Activated CD4-positive, alpha-beta T cell treated with anti-CD3 and anti-CD28 coated beads, Interleukin-2, amount 10 ng/mL, durations not matched to agents 24 days and 14 days (primary cell): Measurements from ENCODE around the gene C9orf152. TPM values are rescaled to one million over a fixed set of nuclear protein-coding genes. Genes with fewer than 3 reads are reported as not detected.
A peak's percentile ranks its signal among the peaks of the same experiment; 100 is the strongest.
"Not testable (repeated sequence)": the region's sequence is repeated elsewhere in the genome, so short reads cannot be mapped to it uniquely, and the experiment has no call there.

Experiments
- DNase-seq: peaks from one replicate; pipeline ENCODE4 v3.0.0; 2022
- H3K27ac Mint-ChIP-seq: one replicate; pipeline ENCODE4 v1.8.0; 2022; ENCODE audit warnings: mild to moderate bottlenecking, mixed read lengths
- H3K27me3 Mint-ChIP-seq: one replicate; pipeline ENCODE4 v1.8.0; 2022; ENCODE audit warnings: mixed read lengths
- H3K36me3 Mint-ChIP-seq: one replicate; pipeline ENCODE4 v1.8.0; 2022; ENCODE audit warnings: low read depth, mild to moderate bottlenecking, mixed read lengths
- H3K4me1 Mint-ChIP-seq: one replicate; pipeline ENCODE4 v1.8.0; 2021; ENCODE audit warnings: mixed read lengths
- H3K4me3 Mint-ChIP-seq: one replicate; pipeline ENCODE4 v1.8.0; 2022; ENCODE audit warnings: mild to moderate bottlenecking, moderate library complexity, mixed read lengths
- H3K9me3 Mint-ChIP-seq: one replicate; pipeline ENCODE4 v1.8.0; 2021; ENCODE audit warnings: mixed read lengths
- intact Hi-C: fragments of 100-400 bp; cut with micrococcal nuclease; formaldehyde crosslinking; loops from one replicate; pipeline ENCODE4 v1.15.1; 2023
- total RNA-seq: library from RNA; stranded (reverse); gene quantifications from 2 replicates; pipeline ENCODE4 v1.2.3, GENCODE V29; 2022

Gene C9orf152
- total RNA-seq, 1 donor from 2014 or later = not detected

DNA sequence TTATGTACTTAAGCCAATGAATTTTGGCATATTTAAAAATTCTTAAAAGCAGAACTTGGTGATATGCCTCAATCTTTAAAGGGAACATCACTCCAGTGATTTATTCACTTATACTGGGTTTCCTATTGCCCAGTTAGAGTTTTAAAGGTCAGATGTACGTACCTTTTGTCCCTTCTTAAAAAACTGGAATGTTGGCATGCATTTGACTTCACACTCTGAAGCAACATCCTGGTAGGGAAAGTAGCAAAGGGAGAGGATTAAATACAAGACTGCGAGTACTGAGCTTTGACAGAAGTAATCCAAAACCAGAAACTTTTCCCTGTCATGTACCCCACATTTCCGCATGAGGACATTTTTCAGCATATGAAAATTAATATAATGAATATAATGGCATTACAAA, 36.7 kb upstream of the C9orf152 start:
- no peaks in the 10 kb centered on the region for H3K9me3 Mint-ChIP-seq
- H3K27ac Mint-ChIP-seq = no peak overlapping the region
- H3K4me1 Mint-ChIP-seq = peaks cover 11% of the 10 kb centered on the region
- peaks cover 50% of the 10 kb centered on the region for H3K36me3 Mint-ChIP-seq
- no peak for DNase-seq
- intact Hi-C loops = no loop called here
- no peak overlapping the region for H3K4me3 Mint-ChIP-seq
- no peaks in the 10 kb centered on the region for H3K27me3 Mint-ChIP-seq

GRCh38 chr9:110241858-110242321, 33.9 kb upstream of the C9orf152 start:
- Mint-ChIP-seq H3K4me3 (no peak overlapping the region), H3K36me3 (peaks cover 32% of the 10 kb centered on the region), H3K9me3 (no peaks in the 10 kb centered on the region), H3K27me3 (no peaks in the 10 kb centered on the region), H3K27ac (no peak overlapping the region), H3K4me1 (peaks cover 2% of the 10 kb centered on the region)
- intact Hi-C loops = no loop called here
- DNase-seq = peak; percentile 50

DNA sequence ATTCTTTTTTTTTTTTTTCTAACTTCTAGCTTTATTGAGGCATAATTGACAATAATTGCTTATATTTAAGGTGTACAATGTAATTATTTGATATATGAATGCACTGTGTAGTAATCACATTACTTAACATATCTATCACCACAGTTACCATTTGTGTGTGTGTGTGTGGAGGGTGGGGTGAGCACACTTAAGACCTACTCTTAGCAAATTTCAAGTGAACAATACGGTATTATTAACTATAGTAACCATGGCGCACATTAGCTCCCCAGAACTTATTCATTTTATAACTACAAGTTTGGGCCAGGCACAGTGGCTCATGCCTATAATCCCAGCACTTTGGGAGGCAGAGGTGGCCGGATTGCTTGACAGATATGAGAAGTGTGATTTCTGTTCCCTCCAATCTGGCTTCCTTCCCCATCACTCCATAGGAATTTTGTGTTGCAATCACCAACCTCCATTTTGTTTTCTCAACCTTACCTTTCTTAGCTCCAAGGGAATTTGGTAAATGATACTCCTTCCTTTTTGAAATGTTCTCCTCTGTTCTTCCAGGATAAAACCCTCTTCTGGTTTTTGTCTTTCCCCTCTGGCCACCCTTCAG, 33.4 kb upstream of the C9orf152 start:
- peak; percentile 41 for DNase-seq
- H3K27me3 Mint-ChIP-seq = no peaks in the 10 kb centered on the region
- H3K36me3 Mint-ChIP-seq = peaks cover 26% of the 10 kb centered on the region
- H3K9me3 Mint-ChIP-seq = no peaks in the 10 kb centered on the region
- intact Hi-C loops = no loop called here
- no peak overlapping the region for H3K27ac Mint-ChIP-seq
- H3K4me1 Mint-ChIP-seq = no peaks in the 10 kb centered on the region
- H3K4me3 Mint-ChIP-seq = no peak overlapping the region

DNA sequence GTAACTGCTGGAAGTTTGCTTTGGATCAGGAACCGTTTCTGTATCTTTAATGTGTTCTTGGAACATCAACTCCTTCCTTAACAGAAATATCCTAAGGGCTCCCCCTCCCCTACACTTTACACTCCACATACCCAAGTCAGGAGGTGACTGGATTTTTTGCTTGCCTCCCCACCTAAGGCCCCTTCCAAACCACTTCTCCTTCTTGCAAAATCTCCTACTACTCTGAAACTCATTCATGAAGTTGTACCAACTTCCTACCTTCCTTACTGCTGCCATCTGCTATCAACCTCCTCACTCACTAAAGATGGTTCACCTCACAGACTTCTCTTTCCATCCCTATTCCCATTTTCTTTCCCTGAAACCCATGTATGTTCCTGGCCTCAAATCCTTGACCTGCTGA, 32.2 kb upstream of the C9orf152 start:
- H3K4me1 Mint-ChIP-seq = no peaks in the 10 kb centered on the region
- no peaks in the 10 kb centered on the region for H3K27me3 Mint-ChIP-seq
- H3K9me3 Mint-ChIP-seq = no peaks in the 10 kb centered on the region
- H3K27ac Mint-ChIP-seq = no peak overlapping the region
- DNase-seq = peak; percentile 35
- H3K4me3 Mint-ChIP-seq = no peak overlapping the region
- H3K36me3 Mint-ChIP-seq = peaks cover 20% of the 10 kb centered on the region
- intact Hi-C loops = no loop called here

- Mint-ChIP-seq H3K36me3 (no peaks in the 10 kb centered on the region), H3K27me3 (peaks cover 30% of the 10 kb centered on the region), H3K4me1 (no peaks in the 10 kb centered on the region), H3K4me3 (no peak overlapping the region), H3K9me3 (no peaks in the 10 kb centered on the region), H3K27ac (no peak overlapping the region)
- DNase-seq = no peak
- intact Hi-C loops = no loop called here
Observed at GRCh38 chr9:110228321-110228720, 20.4 kb upstream of the C9orf152 start.

DNA sequence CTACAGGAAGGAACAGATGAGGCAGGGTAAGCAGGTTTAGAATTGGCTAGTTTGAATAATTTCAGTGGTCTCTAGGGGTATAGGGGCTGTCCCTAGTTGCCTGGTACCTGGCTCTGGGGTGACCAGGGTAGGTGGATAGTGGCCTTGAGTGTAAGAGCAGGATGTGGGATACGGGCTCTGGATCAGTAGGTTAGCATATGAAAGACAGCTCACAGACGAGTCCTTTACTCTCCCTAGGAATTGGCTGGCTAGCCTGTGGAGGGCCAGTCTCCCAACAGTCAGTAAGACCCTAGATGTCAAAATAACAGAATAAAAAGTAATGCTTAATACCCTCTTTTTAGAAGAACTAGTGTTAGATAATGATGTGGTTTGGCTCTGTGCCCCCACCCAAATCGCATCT, 16.6 kb upstream of the C9orf152 start:
- Mint-ChIP-seq H3K4me1 (no peaks in the 10 kb centered on the region), H3K27ac (no peak overlapping the region), H3K9me3 (no peaks in the 10 kb centered on the region), H3K36me3 (no peaks in the 10 kb centered on the region), H3K27me3 (peaks cover 32% of the 10 kb centered on the region), H3K4me3 (no peak overlapping the region)
- intact Hi-C loops = no loop called here
- no peak for DNase-seq

GRCh38 chr9:110220809-110221208, 12.8 kb upstream of the C9orf152 start:
- H3K27ac Mint-ChIP-seq = no peak overlapping the region
- DNase-seq = no peak
- H3K36me3 Mint-ChIP-seq = no peaks in the 10 kb centered on the region
- H3K4me3 Mint-ChIP-seq = no peak overlapping the region
- intact Hi-C loops = no loop called here
- no peaks in the 10 kb centered on the region for H3K9me3 Mint-ChIP-seq
- peaks cover 45% of the 10 kb centered on the region for H3K27me3 Mint-ChIP-seq
- peaks cover 2% of the 10 kb centered on the region for H3K4me1 Mint-ChIP-seq

DNA sequence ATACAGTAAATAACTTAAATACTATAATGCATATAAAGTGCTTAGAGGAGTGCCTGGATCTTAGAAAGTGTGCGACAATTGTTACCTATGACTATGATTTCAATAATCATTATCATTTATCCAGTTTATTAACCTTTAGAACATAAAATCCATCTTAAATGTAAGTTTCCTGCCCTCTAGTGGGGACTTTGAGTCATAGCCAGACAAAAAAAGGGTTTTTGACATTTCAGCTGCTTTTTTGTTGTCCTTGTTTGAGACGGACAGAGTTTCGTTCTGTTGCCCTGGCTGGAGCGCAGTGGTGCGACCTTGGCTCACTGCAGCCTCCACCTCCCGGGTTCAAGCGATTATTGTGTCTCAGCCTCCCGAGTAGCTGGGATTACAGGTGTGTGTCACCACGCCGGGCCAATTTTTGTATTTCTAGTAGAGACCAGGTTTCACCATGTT, 9.7 kb upstream of the C9orf152 start:
- H3K4me1 Mint-ChIP-seq = peaks cover 5% of the 10 kb centered on the region
- no peak overlapping the region for H3K4me3 Mint-ChIP-seq
- no peaks in the 10 kb centered on the region for H3K36me3 Mint-ChIP-seq
- peaks cover 35% of the 10 kb centered on the region for H3K27me3 Mint-ChIP-seq
- no peak overlapping the region for H3K27ac Mint-ChIP-seq
- no peaks in the 10 kb centered on the region for H3K9me3 Mint-ChIP-seq
- DNase-seq = peak; percentile 66
- intact Hi-C loops = loop anchor here (1.0 to 5.0 kb wide), 4 partner anchors 34 to 645 kb away; no protein-coding TSS in a partner anchor

GRCh38 chr9:110214586-110215355, 6.8 kb upstream of the C9orf152 start:
- Mint-ChIP-seq H3K27ac (no peak overlapping the region), H3K27me3 (peaks cover 34% of the 10 kb centered on the region), H3K4me3 (no peak overlapping the region), H3K4me1 (peaks cover 5% of the 10 kb centered on the region), H3K36me3 (no peaks in the 10 kb centered on the region), H3K9me3 (peaks cover 3% of the 10 kb centered on the region)
- no peak for DNase-seq
- intact Hi-C loops = loop anchor here (5.0 kb wide), 2 partner anchors 332 to 642 kb away; no protein-coding TSS in a partner anchor

DNA sequence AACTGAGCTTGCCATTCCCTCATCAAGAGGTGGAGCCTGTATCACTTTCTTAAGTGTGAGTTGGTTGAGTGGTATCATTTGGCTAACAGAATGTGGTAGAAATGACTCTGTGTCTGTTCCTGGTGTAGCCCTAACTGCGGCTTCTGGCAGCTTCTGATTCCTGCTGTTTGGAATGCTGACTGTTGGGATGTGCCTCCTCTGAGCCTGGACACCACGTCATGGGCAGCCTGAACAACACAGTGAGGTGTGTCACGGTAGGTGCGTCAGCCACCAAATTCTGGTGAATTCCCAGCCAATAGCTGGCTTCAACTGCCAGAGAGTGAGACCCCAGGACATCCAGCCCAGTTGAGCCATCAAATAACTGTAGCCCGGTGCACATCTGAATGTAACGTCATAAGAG, 6.1 kb upstream of the C9orf152 start:
- peaks cover 5% of the 10 kb centered on the region for H3K4me1 Mint-ChIP-seq
- H3K27ac Mint-ChIP-seq = no peak overlapping the region

GRCh38 chr9:110213413-110214044, 5.6 kb upstream of the C9orf152 start:
- peaks cover 5% of the 10 kb centered on the region for H3K4me1 Mint-ChIP-seq

More for the DNA sequence above, 6.1 kb upstream of the C9orf152 start:
- H3K36me3 Mint-ChIP-seq = no peaks in the 10 kb centered on the region
- DNase-seq = no peak
- H3K4me3 Mint-ChIP-seq = no peak overlapping the region
- H3K27me3 Mint-ChIP-seq = peaks cover 31% of the 10 kb centered on the region
- peaks cover 3% of the 10 kb centered on the region for H3K9me3 Mint-ChIP-seq
- intact Hi-C loops = no loop called here

DNA sequence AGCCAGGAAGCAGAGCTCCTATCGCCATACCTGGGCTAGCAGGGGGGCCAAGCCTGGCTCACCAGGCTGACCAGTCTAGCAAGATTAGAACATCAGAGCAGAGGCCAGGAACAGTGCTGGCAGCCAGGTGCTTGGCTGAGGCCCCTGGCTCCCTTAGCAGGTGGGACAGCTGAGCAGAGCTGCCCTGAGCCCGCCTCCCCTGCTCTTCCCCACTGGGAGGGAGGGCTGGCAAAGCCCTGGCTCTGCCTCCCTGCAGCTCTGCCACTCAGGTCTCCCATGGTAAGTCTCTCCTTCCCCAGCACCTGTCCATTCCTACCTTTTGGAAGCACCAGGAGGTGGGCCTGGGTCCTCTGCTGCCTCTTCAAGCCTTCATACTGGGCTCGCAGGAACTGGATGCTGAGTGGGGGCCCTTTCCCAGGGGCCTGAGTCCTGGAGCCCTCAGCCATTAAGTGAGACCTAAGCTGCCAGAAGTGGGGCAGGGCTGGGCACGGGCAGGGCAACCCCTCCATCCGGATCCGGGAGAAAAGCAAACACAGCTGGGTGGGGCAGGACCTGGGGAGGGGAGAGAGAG, 803 bp downstream of the C9orf152 start:
- Mint-ChIP-seq H3K9me3 (peaks cover 3% of the 10 kb centered on the region), H3K4me3 (no peak overlapping the region), H3K36me3 (no peaks in the 10 kb centered on the region), H3K27me3 (peaks cover 22% of the 10 kb centered on the region), H3K27ac (no peak overlapping the region), H3K4me1 (no peaks in the 10 kb centered on the region)
- DNase-seq = no peak
- intact Hi-C loops = no loop called here

More at GRCh38 chr9:110213413-110214044, 5.6 kb upstream of the C9orf152 start:
- Mint-ChIP-seq H3K36me3 (no peaks in the 10 kb centered on the region), H3K27me3 (peaks cover 30% of the 10 kb centered on the region), H3K4me3 (no peak overlapping the region), H3K27ac (no peak overlapping the region), H3K9me3 (peaks cover 3% of the 10 kb centered on the region)
- intact Hi-C loops = no loop called here
- no peak for DNase-seq

DNA sequence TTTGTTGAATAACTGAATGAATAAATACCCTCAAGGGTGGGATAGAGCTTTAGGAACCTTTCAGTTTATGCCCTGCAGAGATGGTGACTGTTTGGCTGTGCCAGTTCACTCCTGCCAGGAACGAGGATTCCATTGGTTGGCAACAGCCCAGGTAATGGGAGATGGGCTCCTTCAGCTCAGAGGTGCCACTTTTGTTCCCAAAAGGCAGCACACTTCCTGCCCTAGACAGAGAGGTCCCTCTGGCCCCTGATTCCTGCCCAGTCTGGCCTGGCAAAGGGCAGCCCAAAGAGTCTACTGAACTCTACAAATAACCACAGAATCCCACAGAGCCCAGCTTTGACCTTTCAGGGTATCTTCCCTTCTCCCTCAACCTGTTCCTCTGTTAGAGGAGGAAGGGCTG, 1.6 kb downstream of the C9orf152 start:
- H3K36me3 Mint-ChIP-seq = no peaks in the 10 kb centered on the region
- H3K9me3 Mint-ChIP-seq = peaks cover 3% of the 10 kb centered on the region
- no peak overlapping the region for H3K4me3 Mint-ChIP-seq
- peaks cover 24% of the 10 kb centered on the region for H3K27me3 Mint-ChIP-seq
- H3K27ac Mint-ChIP-seq = no peak overlapping the region
- no peak for DNase-seq
- H3K4me1 Mint-ChIP-seq = no peaks in the 10 kb centered on the region
- intact Hi-C loops = no loop called here

DNA sequence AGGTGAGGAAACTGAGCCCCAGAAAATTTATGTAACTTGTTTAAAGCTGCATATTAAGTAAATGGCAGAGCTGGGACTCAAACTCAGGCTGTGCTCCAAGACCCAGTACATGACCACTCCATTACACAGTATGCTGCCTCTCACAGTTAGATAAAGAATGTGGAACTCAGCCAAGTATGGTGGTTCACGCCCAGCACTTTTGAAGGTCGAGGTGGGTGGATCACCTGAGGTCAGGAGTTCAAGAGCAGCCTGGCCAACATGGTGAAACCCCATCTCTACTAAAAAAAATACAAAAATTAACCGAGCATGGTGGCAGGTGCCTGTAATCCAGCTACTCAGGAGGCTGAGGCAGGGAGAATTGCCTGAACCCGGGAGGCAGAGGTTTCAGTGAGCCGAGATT, 2.3 kb downstream of the C9orf152 start:
- H3K27me3 Mint-ChIP-seq = peaks cover 22% of the 10 kb centered on the region
- H3K36me3 Mint-ChIP-seq, DNase-seq, intact Hi-C loops, H3K4me1 Mint-ChIP-seq, H3K9me3 Mint-ChIP-seq, H3K4me3 Mint-ChIP-seq, H3K27ac Mint-ChIP-seq: not testable (repeated sequence)
